OCI-LY3 (cell line): ENCODE data around the gene MYH7.

Experiments
- EZH2phosphoT487 ChIP-seq: fragments of 200-600 bp; shearing (Covaris generic); IDR thresholded peaks from 2 replicates; pipeline ENCODE4 v1.6.1; 2018; ENCODE audit warnings: antibody characterized with exemption, mixed run types, low read depth
- TF ChIP-seq, protein P1 (sequence below): fragments of 200-600, 300-600 bp; sonication (generic); IDR thresholded peaks from 2 replicates; pipeline ENCODE4 v1.5.1; 2014; ENCODE audit warnings: antibody characterized with exemption, low read length, low read depth

- TF ChIP-seq, protein P1, sequence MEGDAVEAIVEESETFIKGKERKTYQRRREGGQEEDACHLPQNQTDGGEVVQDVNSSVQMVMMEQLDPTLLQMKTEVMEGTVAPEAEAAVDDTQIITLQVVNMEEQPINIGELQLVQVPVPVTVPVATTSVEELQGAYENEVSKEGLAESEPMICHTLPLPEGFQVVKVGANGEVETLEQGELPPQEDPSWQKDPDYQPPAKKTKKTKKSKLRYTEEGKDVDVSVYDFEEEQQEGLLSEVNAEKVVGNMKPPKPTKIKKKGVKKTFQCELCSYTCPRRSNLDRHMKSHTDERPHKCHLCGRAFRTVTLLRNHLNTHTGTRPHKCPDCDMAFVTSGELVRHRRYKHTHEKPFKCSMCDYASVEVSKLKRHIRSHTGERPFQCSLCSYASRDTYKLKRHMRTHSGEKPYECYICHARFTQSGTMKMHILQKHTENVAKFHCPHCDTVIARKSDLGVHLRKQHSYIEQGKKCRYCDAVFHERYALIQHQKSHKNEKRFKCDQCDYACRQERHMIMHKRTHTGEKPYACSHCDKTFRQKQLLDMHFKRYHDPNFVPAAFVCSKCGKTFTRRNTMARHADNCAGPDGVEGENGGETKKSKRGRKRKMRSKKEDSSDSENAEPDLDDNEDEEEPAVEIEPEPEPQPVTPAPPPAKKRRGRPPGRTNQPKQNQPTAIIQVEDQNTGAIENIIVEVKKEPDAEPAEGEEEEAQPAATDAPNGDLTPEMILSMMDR: no peak
- no peak for TF ChIP-seq EZH2phosphoT487
These were observed 4.0 kb downstream of the MYH7 start for GRCh38 chr14:23431486-23431885.
